Karpas-422 (cell line): ENCODE data around the gene TREH. TPM values are rescaled to one million over a fixed set of nuclear protein-coding genes. Genes with fewer than 3 reads are reported as not detected.

Source experiments
- DNase-seq: peaks from one replicate; pipeline ENCODE4 v3.0.0-alpha.2; 2015
- H2AFZ ChIP-seq: fragments of 200-600 bp; sonication (generic); 2 replicates; pipeline ENCODE4 v1.6.1; 2014; ENCODE audit warnings: antibody characterized with exemption, low read length, mixed read lengths
- H3K27ac ChIP-seq: fragments of 200-600 bp; sonication (generic); 2 replicates; pipeline ENCODE4 v1.5.1; 2014; ENCODE audit warnings: mild to moderate bottlenecking, low read length, moderate library complexity
- H3K27me3 ChIP-seq: fragments of 200-600 bp; sonication (generic); 2 replicates; pipeline ENCODE4 v1.6.1; 2014; ENCODE audit warnings: low read length, mixed read lengths
- H3K36me3 ChIP-seq: fragments of 200-600 bp; sonication (generic); 2 replicates; pipeline ENCODE4 v1.6.1; 2014; ENCODE audit warnings: low read length, mixed read lengths; ENCODE audit not compliant: insufficient read depth
- H3K4me1 ChIP-seq: fragments of 200-600 bp; sonication (generic); 2 replicates; pipeline ENCODE4 v1.6.1; 2014; ENCODE audit warnings: mild to moderate bottlenecking, low read length, mixed read lengths
- H3K4me2 ChIP-seq: fragments of 200-600 bp; sonication (generic); 2 replicates; pipeline ENCODE4 v1.6.1; 2014; ENCODE audit warnings: low read length, low read depth, mild to moderate bottlenecking; ENCODE audit not compliant: poor library complexity, severe bottlenecking
- H3K4me3 ChIP-seq: fragments of 200-600 bp; sonication (generic); 2 replicates; pipeline ENCODE4 v1.5.1; 2014; ENCODE audit warnings: mild to moderate bottlenecking, antibody characterized with exemption, low read length, mixed read lengths
- H3K79me2 ChIP-seq: fragments of 200-600 bp; sonication (generic); 2 replicates; pipeline ENCODE4 v1.6.1; 2014; ENCODE audit warnings: mild to moderate bottlenecking, low read length, mixed read lengths
- H3K9ac ChIP-seq: fragments of 200-600 bp; sonication (generic); 2 replicates; pipeline ENCODE4 v1.6.0; 2014; ENCODE audit warnings: low read length
- H3K9me2 ChIP-seq: fragments of 200-600 bp; sonication (generic), shearing (Covaris generic); replicated peaks from 2 replicates; pipeline ENCODE4 v1.6.0; 2014; ENCODE audit warnings: mild to moderate bottlenecking, low read length, moderate library complexity; ENCODE audit not compliant: insufficient read depth
- H3K9me3 ChIP-seq: fragments of 300-700, 200-600 bp; sonication (generic); 2 replicates; pipeline ENCODE4 v1.6.1; 2014; ENCODE audit warnings: low read length, mixed read lengths
- H4K20me1 ChIP-seq: fragments of 200-600 bp; sonication (generic); 2 replicates; pipeline ENCODE4 v1.6.1; 2014; ENCODE audit warnings: mild to moderate bottlenecking, antibody characterized with exemption, low read length, low read depth; ENCODE audit not compliant: insufficient read depth
- total RNA-seq: library from RNA; depleted of rRNA; stranded (reverse); fragments of >200 nt; shearing (Covaris generic); gene quantifications from 2 replicates; pipeline ENCODE4 v1.2.3, GENCODE V29; 2014; ENCODE audit warnings: low replicate concordance

The TREH gene
- total RNA-seq, 1 experiment from 2014 or later = not detected

DNA sequence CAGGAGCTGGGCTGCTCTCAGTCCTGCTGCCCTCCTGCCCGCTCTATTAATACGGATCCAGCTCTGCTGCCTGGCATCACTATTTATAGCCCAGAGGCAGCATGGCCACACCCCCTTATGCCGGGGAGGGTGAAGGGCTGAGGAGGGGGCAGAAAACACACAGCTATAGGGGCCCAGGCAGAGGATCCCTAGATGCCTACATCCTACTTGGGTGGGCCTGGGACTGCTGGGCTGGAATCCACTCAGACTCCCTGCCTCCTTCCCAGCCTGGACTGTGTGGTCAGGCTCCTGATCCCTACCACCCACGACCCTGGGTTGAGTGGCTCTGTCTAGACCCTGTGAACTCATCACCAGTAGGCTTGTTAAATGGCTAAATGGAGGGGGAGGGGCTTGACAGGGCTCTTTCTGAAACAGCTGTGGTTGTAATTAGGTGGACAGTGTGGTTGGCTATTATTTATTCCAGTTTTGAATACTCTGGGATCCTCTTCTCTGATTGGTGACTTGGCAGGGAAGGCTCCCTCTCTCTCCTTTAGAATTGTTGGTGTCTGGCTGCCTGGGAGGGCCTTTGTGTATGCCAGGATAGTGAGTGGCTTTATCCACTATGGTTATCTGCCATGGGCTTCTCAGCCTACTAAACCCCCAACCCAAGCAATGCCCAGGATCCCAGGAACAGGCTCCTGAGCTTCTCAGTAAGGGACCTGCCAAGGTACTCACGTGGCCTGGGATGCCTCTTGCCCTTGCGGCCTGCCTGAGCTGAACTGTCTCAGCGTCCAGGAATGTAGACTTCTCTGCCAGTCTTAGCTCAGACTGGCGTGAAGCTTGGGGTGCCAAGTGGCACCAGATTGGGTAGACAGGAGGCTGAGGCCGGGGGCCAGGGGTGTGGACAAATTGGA, 56.8 kb downstream of the TREH start:
- Histone ChIP-seq H3K79me2 (no peaks in the 10 kb centered on the region), H3K4me3 (no peak overlapping the region), H3K4me1 (no peaks in the 10 kb centered on the region), H3K9me2 (no peaks in the 10 kb centered on the region), H3K9me3 (no peaks in the 10 kb centered on the region), H4K20me1 (no peaks in the 10 kb centered on the region), H3K9ac (no peak overlapping the region), H3K27ac (no peak overlapping the region), H3K36me3 (no peaks in the 10 kb centered on the region), H3K4me2 (no peak overlapping the region), H2AFZ (no peak overlapping the region), H3K27me3 (no peaks in the 10 kb centered on the region)
- no peak for DNase-seq

DNA sequence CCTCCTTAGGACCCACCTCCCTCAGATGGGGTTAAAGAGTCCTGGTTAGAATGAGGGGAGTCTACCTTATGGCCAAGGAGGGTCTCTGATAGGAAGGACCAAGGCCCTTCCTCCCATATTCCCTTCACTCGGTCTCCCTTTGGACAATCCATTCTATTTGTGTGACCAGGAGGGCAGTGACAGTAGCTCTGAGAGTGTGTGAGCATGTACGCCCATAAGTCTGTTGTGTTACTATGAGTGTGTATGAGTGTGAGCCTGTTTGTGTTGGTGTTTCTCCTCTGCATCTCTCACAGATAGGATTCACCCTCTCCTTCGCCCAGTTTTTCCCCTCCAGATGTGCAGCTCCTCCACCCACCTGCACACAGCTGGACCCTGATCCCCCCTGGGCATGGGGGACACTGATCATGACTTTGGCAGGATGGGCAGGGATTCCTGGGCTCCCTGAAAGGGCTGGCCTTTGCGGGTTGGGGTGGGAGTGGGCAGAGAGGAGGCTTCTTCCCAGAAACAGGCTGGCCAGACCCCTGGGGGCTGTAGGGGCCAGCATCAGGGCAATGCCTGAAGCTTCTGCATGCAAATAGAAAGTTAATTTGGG, 57.6 kb downstream of the TREH start:
- H3K4me3 ChIP-seq = no peak overlapping the region
- H3K9me3 ChIP-seq = no peaks in the 10 kb centered on the region
- no peak overlapping the region for H3K9ac ChIP-seq
- H4K20me1 ChIP-seq = no peaks in the 10 kb centered on the region
- DNase-seq = no peak
- no peaks in the 10 kb centered on the region for H3K79me2 ChIP-seq
- H2AFZ ChIP-seq = no peak overlapping the region
- H3K9me2 ChIP-seq = no peaks in the 10 kb centered on the region
- H3K27me3 ChIP-seq = no peaks in the 10 kb centered on the region
- H3K4me2 ChIP-seq = no peak overlapping the region
- H3K27ac ChIP-seq = no peak overlapping the region
- no peaks in the 10 kb centered on the region for H3K4me1 ChIP-seq
- no peaks in the 10 kb centered on the region for H3K36me3 ChIP-seq

DNA sequence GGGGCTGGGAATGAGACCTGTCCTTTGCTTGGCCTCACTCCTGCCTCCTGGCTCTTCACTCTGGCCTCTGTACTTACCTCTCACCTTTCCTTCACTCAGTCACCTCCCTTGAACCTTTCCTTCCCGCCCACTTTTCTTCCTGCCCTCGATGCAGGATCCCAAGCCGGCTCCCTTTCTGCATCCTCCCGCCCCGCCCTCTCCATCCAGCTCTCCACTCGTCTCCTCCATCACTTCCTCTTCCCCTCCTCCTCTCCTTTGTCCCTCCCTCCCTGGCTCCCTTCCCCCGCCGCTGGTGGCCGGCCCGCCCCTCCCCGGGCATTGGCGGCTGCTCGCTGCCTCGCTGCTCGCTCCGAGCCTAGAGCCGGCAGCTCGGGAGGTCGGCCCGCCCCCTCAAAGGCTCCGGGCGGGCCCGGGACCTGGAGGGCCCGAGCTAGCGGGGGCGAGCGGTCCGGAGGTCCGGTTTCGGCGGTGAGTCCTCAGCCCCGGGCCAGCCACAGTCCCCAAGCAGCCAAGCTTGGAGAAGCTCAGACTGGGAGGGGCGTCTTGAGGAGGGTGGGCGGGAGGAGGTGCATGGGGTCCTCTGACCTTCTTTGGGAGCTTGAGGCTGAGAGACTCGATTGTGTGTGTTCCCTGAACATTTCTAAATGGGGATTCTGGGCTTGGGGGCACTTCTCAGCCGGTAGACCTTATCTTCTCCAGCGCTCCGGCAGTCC, 58.2 kb downstream of the TREH start:
- Histone ChIP-seq H3K27me3 (no peaks in the 10 kb centered on the region), H3K4me1 (no peaks in the 10 kb centered on the region), H4K20me1 (no peaks in the 10 kb centered on the region), H3K36me3 (no peaks in the 10 kb centered on the region), H3K79me2 (no peaks in the 10 kb centered on the region), H3K4me2 (no peak overlapping the region), H3K9ac (no peak overlapping the region), H3K9me3 (no peaks in the 10 kb centered on the region), H3K9me2 (no peaks in the 10 kb centered on the region), H3K4me3 (no peak overlapping the region), H3K27ac (no peak overlapping the region), H2AFZ (no peak overlapping the region)
- no peak for DNase-seq

- DNase-seq = no peak
- no peaks in the 10 kb centered on the region for H3K4me1 ChIP-seq
- no peaks in the 10 kb centered on the region for H3K27me3 ChIP-seq
- no peak overlapping the region for H3K4me2 ChIP-seq
- H3K79me2 ChIP-seq = no peaks in the 10 kb centered on the region
- no peaks in the 10 kb centered on the region for H3K9me2 ChIP-seq
- H4K20me1 ChIP-seq = no peaks in the 10 kb centered on the region
- H3K9ac ChIP-seq = no peak overlapping the region
- H3K9me3 ChIP-seq = no peaks in the 10 kb centered on the region
- H2AFZ ChIP-seq = no peak overlapping the region
- no peaks in the 10 kb centered on the region for H3K36me3 ChIP-seq
- H3K27ac ChIP-seq = no peak overlapping the region
- no peak overlapping the region for H3K4me3 ChIP-seq
These were observed 58.9 kb downstream of the TREH start for GRCh38 chr11:118620529-118621070.

DNA sequence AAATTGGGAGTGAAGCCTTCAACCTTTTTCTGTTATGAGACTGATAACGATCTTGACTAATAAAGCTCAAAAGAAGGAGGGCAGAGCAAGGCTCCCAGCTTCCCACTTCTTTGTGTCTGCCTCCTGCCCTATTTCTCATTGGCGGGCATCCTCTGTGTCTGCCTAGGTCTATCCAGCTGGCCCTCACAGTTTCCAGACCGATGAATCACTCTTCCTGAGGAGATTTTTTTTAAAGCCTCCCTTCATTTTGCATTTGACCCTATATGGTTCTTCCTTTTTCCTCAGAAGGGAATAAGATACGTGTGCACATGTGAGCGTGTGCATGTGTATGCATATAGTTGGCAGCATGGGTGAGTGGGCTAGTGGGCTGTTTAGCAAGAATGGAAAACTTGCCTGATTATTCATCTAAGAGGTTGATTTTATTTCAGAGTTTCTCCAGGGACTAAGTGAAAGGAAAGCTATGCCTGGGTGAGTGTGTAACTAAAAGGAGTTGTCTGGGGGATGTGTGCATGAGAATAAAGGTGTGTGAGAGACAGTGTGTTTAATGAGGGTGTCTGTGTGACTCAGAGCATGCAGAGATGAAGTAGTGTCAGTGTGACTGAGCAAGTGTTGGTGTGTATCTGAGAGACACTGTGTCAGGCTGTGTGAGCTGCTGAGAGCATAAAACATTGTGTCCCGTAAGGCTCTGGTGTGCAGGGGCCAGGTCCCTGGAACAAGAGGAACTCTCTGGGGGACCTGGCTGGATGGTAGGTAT, 59.8 kb downstream of the TREH start:
- no peaks in the 10 kb centered on the region for H3K9me2 ChIP-seq
- no peak overlapping the region for H3K27ac ChIP-seq
- H3K36me3 ChIP-seq = no peaks in the 10 kb centered on the region
- no peak overlapping the region for H3K9ac ChIP-seq
- no peak overlapping the region for H3K4me3 ChIP-seq
- no peak overlapping the region for H3K4me2 ChIP-seq
- H4K20me1 ChIP-seq = no peaks in the 10 kb centered on the region
- H3K4me1 ChIP-seq = no peaks in the 10 kb centered on the region
- DNase-seq = no peak
- H3K9me3 ChIP-seq = no peaks in the 10 kb centered on the region
- no peaks in the 10 kb centered on the region for H3K27me3 ChIP-seq
- no peak overlapping the region for H2AFZ ChIP-seq
- H3K79me2 ChIP-seq = no peaks in the 10 kb centered on the region

DNA sequence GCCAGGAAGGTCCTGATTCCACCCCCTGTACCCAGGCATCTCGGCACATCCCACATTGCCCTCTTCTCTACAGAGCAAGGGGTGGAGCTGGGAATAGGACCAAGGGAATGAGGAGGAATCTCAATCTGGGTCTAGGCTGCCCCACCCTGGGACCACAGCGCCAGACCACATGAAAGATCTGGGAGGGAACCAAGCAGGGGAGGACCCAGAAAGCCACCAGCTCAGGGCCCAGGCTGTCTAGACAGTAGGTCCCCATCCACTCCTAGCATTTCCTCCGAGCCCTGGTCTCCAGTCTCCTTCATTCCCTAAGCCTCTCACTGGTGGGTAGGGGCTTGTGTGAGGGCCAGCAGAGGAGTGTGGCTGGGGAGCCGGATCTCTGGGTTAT, 60.5 kb downstream of the TREH start:
- Histone ChIP-seq H3K9ac (no peak overlapping the region), H3K4me3 (no peak overlapping the region), H2AFZ (no peak overlapping the region)

DNA sequence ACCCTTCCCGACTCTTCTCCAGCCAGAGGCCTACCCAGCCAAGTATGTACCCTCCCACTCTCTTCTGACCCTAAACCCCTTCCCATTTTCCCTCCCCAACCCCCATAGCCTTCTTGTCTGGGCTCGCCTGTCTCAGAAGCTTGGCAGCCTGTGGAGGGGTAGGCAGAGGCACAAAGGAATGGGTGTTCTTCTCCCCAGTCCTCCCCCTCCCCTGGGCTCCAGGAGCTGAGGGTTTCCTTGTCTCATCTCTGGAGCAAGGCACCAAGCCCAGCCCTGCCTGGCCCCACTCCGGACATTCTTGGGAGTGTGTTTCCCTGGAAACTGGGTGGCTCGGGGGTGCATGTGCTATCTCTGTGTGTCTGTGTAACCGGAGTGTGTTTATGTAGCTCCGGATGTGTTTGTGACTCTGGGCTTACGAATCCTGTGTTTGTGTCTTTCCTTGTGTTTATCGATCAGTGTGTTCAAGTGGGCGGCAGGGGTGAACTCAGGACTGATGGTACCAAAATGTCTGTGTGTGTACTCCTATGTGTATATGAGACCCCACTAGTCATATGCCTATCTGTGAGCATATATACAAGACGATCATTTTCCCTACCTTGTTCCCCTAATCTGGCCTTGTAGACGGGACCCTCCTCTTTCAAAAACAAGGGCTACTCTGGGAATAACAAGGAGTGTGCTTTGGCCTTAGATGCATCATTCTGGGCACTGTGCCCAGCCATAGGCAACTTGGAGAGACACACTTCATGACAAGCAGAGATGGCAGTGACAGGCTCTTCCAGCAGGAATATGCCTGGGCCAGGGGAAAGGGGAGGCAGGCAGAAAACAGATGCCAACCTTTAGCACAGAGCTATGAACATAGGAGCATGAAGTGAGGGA, 61.1 kb downstream of the TREH start:
- Histone ChIP-seq H3K9ac (no peak overlapping the region), H3K4me2 (no peak overlapping the region)
- no peak for DNase-seq

More for the DNA sequence above, 60.5 kb downstream of the TREH start:
- H4K20me1 ChIP-seq = no peaks in the 10 kb centered on the region
- no peaks in the 10 kb centered on the region for H3K9me3 ChIP-seq
- H3K4me1 ChIP-seq = no peaks in the 10 kb centered on the region
- no peaks in the 10 kb centered on the region for H3K27me3 ChIP-seq
- no peaks in the 10 kb centered on the region for H3K79me2 ChIP-seq
- no peak for DNase-seq
- no peaks in the 10 kb centered on the region for H3K36me3 ChIP-seq
- H3K27ac ChIP-seq = no peak overlapping the region
- no peaks in the 10 kb centered on the region for H3K9me2 ChIP-seq
- H3K4me2 ChIP-seq = no peak overlapping the region

More for the DNA sequence above, 61.1 kb downstream of the TREH start:
- H4K20me1 ChIP-seq = no peaks in the 10 kb centered on the region
- H3K27me3 ChIP-seq = no peaks in the 10 kb centered on the region
- H3K4me1 ChIP-seq = no peaks in the 10 kb centered on the region
- H3K79me2 ChIP-seq = no peaks in the 10 kb centered on the region
- H3K27ac ChIP-seq = no peak overlapping the region
- H3K9me2 ChIP-seq = no peaks in the 10 kb centered on the region
- H3K36me3 ChIP-seq = no peaks in the 10 kb centered on the region
- H3K9me3 ChIP-seq = no peaks in the 10 kb centered on the region
- H2AFZ ChIP-seq = no peak overlapping the region
- no peak overlapping the region for H3K4me3 ChIP-seq
